HEK293T (cell line): Measurements from ENCODE around the gene ANTXR1.
"Not testable (repeated sequence)": the region's sequence is repeated elsewhere in the genome, so short reads cannot be mapped to it uniquely, and the experiment has no call there.

Experiments used
- CTCF ChIA-PET: fragments of 350-600 bp; formaldehyde crosslinking; extraction: SDS; loops from one replicate; lab custom pipeline; 2021; ENCODE audit warnings: antibody characterized with exemption, inconsistent platforms; lab: Yijun Ruan, JAX
- POLR2A ChIA-PET: fragments of 350-600 bp; formaldehyde crosslinking; extraction: SDS; loops from one replicate; lab custom pipeline; 2020; ENCODE audit warnings: antibody characterized with exemption, inconsistent platforms; lab: Yijun Ruan, JAX
- DNase-seq: peaks from one replicate; pipeline ENCODE4 v3.0.0; 2012; ENCODE audit warnings: mixed read lengths; ENCODE audit errors: extremely low spot score
- ARNT ChIP-seq: fragments of 450-650 bp; IDR thresholded peaks from 2 replicates; pipeline ENCODE4 v1.6.1; 2017; ENCODE audit warnings: mild to moderate bottlenecking
- BHLHE40 ChIP-seq: fragments of 450-650 bp; IDR thresholded peaks from 2 replicates; pipeline ENCODE4 v1.6.1; 2016; ENCODE audit warnings: mild to moderate bottlenecking, moderate library complexity, borderline replicate concordance
- CTBP1 ChIP-seq: fragments of 450-650 bp; IDR thresholded peaks from 2 replicates; pipeline ENCODE4 v1.6.1; 2016; ENCODE audit warnings: borderline replicate concordance
- ELF4 ChIP-seq: fragments of 450-650 bp; IDR thresholded peaks from 2 replicates; pipeline ENCODE4 v1.6.1; 2017; ENCODE audit warnings: antibody characterized with exemption
- FOXA1 ChIP-seq: fragments of 450-650 bp; IDR thresholded peaks from 2 replicates; pipeline ENCODE4 v1.6.1; 2016; ENCODE audit warnings: mild to moderate bottlenecking
- FOXK2 ChIP-seq: fragments of 450-650 bp; IDR thresholded peaks from 2 replicates; pipeline ENCODE4 v1.6.1; 2016; ENCODE audit warnings: mild to moderate bottlenecking
- FOXM1 ChIP-seq: fragments of 450-650 bp; IDR thresholded peaks from 2 replicates; pipeline ENCODE4 v1.6.1; 2017; ENCODE audit warnings: mild to moderate bottlenecking, borderline replicate concordance
- HDGF ChIP-seq: fragments of 450-650 bp; IDR thresholded peaks from 2 replicates; pipeline ENCODE4 v1.6.1; 2017; ENCODE audit warnings: antibody characterized with exemption, borderline replicate concordance
- L3MBTL2 ChIP-seq: fragments of 450-650 bp; conservative IDR thresholded peaks from 2 replicates; pipeline ENCODE4 v1.6.1; 2016; ENCODE audit warnings: mild to moderate bottlenecking
- LEF1 ChIP-seq: fragments of 450-650 bp; IDR thresholded peaks from 2 replicates; pipeline ENCODE4 v1.6.1; 2017; ENCODE audit warnings: mild to moderate bottlenecking, borderline replicate concordance
- NFRKB ChIP-seq: fragments of 450-650 bp; IDR thresholded peaks from 2 replicates; pipeline ENCODE4 v1.6.1; 2016; ENCODE audit warnings: mild to moderate bottlenecking, moderate library complexity
- SP1 ChIP-seq: fragments of 450-650 bp; IDR thresholded peaks from 2 replicates; pipeline ENCODE4 v1.6.1; 2017
- SUZ12 ChIP-seq: fragments of 450-650 bp; IDR thresholded peaks from 2 replicates; pipeline ENCODE4 v1.6.1; 2016; ENCODE audit warnings: mild to moderate bottlenecking
- TARDBP ChIP-seq: fragments of 450-650 bp; IDR thresholded peaks from 2 replicates; pipeline ENCODE4 v1.6.1; 2016
- ZNF384 ChIP-seq: fragments of 450-650 bp; IDR thresholded peaks from 2 replicates; pipeline ENCODE4 v1.6.1; 2016
- TF ChIP-seq, protein P1 (sequence below): fragments of 450-650 bp; IDR thresholded peaks from 2 replicates; pipeline ENCODE4 v1.6.1; 2016

ANTXR1 gene

DNA sequence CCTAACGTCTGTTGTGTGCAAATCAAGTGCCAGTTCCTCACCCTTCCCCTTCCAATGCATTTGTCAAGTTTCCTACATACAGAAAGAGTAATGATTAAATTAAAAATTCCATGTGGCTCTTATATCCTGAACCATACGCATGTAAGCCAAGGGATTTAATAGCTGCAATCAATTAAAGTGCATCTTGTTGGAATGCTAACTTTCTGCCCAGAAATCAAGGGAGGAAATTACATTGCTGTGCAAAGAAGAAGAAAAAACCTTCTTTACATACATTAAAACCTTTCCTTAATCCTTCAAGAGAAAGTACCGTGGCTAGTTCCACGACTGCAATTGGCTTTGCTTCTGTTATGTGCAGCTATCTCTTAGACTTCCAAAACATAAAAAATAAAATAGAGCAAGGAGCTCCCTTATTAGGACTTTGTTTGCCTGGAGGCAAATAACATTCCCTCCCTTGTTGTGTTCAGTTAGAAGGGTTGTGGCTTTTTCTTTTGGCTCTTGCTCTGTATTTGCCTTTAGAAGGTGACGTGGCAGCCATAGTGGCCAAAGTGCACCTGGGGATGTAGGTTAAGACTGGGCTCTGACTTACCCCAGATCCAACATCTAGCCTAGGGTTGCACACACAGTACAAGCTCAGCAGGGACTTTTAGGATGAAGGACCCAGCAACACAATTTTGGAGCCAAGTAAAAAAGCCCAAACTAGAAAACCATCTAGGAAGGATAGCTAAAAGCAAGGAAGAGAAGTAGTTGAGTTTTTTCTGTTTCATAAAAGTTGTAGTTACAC lies 158.3 kb downstream of the ANTXR1 start:
- POLR2A ChIA-PET: interaction anchor here (0.9 kb wide), 1 partner anchor 10 kb away, joined by 3 read pairs; no protein-coding TSS in a partner anchor
- CTCF ChIA-PET: no interaction called here
- TF ChIP-seq ARNT (no peak), CTBP1 (no peak), LEF1 (no peak), TARDBP (no peak), FOXK2 (no peak), ELF4 (no peak), L3MBTL2 (no peak), FOXM1 (no peak), SP1 (no peak)
- no peak for DNase-seq

DNA sequence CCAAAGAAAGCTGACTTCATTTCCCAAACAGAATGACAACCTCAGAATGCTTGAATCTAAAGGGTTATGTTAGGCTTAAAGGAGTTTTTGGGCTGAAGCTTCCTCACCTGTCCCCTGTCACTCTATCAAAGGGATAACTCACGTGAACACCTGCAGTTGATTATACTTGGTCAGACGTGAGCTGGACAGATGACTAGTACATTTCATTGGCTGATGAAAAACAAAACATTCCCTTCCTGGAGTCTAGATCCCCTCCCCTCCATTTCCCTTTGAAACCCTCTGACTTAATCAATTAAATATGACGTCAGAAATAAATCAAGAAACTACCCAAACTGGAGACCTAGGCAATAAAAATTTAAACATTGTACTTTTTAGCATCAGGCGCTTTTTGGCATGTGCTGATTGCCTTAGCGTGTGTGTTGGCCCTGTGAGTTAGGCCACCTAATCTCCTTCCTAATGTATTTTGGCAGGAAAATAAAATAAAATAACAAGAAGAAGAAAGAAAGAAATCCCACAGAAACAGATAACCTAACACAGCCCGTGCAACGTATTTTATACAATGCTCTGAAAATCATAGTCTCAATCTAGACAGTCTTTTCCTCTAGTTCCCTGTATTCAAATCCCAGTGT lies 159.0 kb downstream of the ANTXR1 start:
- CTCF ChIA-PET: no interaction called here

DNA sequence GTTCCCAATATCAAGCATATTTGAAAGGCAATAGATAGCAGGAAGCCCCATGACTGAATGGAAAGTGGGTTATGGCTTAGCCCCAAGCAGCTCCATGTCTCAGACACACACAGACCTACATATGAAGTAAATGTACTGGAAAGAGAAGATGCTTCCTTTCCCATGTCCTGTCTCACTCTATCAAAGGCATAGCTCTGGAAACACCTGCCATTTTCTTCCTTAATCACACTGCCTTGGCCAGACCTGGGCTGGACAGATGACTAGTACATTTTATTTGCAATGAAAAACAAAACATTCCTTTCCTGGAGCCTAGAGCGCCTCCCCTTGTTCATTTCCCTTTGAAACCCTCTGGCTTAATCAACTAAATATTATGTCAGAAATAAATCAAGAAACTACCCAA lies 160.7 kb downstream of the ANTXR1 start:
- ChIA-PET CTCF (no interaction called here), POLR2A (no interaction called here)
- no peak for DNase-seq
- no peak for TF ChIP-seq FOXK2
- TF ChIP-seq FOXA1: no peak
- TF ChIP-seq CTBP1: no peak
- no peak for TF ChIP-seq FOXM1
- TF ChIP-seq, protein P1, sequence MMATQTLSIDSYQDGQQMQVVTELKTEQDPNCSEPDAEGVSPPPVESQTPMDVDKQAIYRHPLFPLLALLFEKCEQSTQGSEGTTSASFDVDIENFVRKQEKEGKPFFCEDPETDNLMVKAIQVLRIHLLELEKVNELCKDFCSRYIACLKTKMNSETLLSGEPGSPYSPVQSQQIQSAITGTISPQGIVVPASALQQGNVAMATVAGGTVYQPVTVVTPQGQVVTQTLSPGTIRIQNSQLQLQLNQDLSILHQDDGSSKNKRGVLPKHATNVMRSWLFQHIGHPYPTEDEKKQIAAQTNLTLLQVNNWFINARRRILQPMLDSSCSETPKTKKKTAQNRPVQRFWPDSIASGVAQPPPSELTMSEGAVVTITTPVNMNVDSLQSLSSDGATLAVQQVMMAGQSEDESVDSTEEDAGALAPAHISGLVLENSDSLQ: no peak

More for the DNA sequence above, 159.0 kb downstream of the ANTXR1 start:
- POLR2A ChIA-PET: interaction anchor here (0.9 kb wide), 1 partner anchor 9 kb away, joined by 3 read pairs; no protein-coding TSS in a partner anchor
- DNase-seq: no peak
- TF ChIP-seq FOXK2 (no peak), ARNT (no peak)
- TF ChIP-seq, protein P1: no peak

DNA sequence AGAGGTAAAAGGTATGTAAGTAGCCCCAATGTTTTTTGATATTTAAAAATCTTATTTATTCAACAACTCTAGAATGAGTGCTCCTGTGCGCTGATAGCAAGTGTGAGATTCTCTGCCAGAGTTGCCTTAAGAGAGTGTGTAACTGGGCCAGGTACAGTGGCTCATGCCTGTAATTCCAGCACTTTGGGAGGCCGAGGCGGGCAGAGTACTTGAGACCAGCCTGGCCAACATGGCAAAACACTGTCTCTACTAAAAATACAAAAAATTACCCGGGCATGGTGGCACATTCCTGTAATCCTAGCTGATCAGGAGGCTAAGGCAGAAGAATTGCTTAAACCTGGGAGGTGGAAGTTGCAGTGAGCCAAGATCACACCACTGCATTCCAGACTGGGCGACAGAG lies 161.2 kb downstream of the ANTXR1 start:
- POLR2A ChIA-PET, DNase-seq, CTCF ChIA-PET: not testable (repeated sequence)

DNA sequence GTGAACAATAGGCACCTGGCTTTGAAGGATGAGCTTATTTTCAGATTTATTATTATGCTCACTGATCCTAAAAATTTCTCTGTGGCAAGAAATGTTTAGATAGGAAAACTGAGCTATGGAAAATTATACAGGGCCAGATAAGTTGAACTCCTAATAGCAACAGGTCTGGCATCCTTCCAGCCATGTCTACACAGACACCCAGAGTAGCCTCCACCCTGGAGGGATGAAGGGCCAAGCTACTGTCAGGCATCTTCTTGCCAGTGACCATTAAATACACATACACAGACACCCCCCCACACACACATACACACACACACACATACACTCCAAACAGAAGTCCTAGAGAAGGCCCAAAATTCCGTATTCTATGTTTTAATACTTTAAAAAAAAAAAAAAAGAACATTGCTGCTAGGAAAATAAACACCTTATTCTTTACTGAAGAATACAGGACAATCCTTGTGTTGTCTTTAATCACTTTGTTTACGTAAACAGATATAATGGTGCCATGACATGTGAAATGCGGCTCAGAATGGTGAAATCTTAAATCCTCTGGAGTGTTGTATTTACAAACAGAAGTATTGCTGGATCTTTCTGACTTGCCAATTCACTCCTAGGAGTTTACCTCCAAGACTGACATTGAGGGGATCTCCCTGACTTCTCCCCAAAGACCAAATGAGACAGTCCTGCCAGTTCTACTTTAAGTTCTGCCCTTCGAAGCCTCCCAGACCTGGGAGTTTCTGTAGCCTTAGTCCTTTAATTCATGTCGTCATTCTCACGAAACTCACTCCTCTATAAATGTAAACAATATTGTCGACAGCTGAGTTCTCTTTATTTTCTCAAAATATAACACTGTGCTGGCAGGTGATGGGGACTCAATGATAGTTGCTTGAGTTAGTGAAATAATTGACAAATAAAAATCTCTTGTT lies 163.1 kb downstream of the ANTXR1 start:
- POLR2A ChIA-PET: no interaction called here
- no peak for TF ChIP-seq TARDBP
- no peak for TF ChIP-seq FOXA1
- TF ChIP-seq NFRKB: no peak
- TF ChIP-seq, protein P1: no peak
- no peak for TF ChIP-seq SUZ12
- no peak for TF ChIP-seq CTBP1
- TF ChIP-seq LEF1: no peak
- no peak for TF ChIP-seq SP1
- no peak for TF ChIP-seq FOXM1
- no peak for TF ChIP-seq ELF4
- TF ChIP-seq ARNT: no peak
- TF ChIP-seq FOXK2: no peak
- no peak for TF ChIP-seq HDGF
- no peak for TF ChIP-seq ZNF384
- TF ChIP-seq L3MBTL2: no peak
- TF ChIP-seq BHLHE40: no peak
- DNase-seq: no peak
- CTCF ChIA-PET: no interaction called here

DNA sequence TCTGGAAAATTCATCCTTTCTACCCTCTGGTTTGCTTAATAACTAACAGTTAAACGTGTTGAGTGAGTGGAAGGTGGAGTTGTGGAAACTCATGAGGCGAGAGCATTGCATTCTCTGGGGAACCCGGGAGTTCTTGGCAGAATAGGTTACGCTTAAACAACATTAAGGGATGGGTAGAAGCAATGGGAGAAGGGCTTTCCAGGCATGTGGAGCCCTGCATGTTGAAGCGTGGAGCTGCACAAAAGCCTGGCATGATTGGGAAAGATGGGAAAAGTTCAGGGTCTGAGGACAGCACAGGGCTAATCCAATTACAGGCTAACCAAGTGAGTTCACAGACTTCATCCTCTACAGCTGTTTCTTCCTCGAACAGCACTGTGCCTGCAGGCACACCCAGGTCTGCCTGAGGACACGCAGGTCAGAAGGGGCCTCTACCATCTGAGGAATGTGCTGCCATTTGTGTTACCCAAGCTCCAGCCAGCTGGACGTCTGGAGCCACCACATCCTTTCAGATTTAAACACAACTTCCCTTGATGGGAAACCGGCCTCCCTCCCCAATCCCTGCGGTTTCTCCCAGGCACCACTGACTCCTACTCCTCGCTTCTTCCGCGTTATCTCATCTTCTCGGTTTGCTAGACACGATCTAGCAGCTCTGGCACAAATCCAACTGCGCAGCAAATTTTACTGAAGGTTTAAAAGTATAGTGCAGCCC lies 164.2 kb downstream of the ANTXR1 start:
- POLR2A ChIA-PET: interaction anchor here (1.3 kb wide), 1 partner anchor 16 kb away, joined by 3 read pairs; no protein-coding TSS in a partner anchor
- CTCF ChIA-PET: no interaction called here
- TF ChIP-seq LEF1 (no peak), BHLHE40 (no peak), TARDBP (no peak), FOXM1 (no peak), CTBP1 (no peak), NFRKB (no peak), FOXA1 (no peak), ARNT (no peak), SUZ12 (no peak), L3MBTL2 (no peak), ELF4 (no peak), HDGF (no peak)
- TF ChIP-seq, protein P1: no peak
- no peak for DNase-seq
